IMR-90 (cell line): Measurements from ENCODE around the gene NBPF1.
"Not testable (repeated sequence)": the region's sequence is repeated elsewhere in the genome, so short reads cannot be mapped to it uniquely, and the experiment has no call there.

Experiments
- CEBPB ChIP-seq: IDR thresholded peaks from 2 replicates; pipeline ENCODE4 v1.6.1; 2012; ENCODE audit warnings: low read depth, low read length, improper control_type of control experiment
- CHD1 ChIP-seq: IDR thresholded peaks from 2 replicates; pipeline ENCODE4 v1.6.1; 2012; ENCODE audit warnings: low read depth, low read length, improper control_type of control experiment
- MAFK ChIP-seq: IDR thresholded peaks from 2 replicates; pipeline ENCODE4 v1.6.1; 2012; ENCODE audit warnings: low read depth, low read length, improper control_type of control experiment
- MXI1 ChIP-seq: IDR thresholded peaks from 2 replicates; pipeline ENCODE4 v1.6.1; 2012; ENCODE audit warnings: low read depth, mild to moderate bottlenecking, low read length, moderate library complexity, borderline replicate concordance
- POLR2A ChIP-seq: IDR thresholded peaks from 2 replicates; pipeline ENCODE4 v1.6.1; 2012; ENCODE audit warnings: mild to moderate bottlenecking, low read depth, low read length
- RAD21 ChIP-seq: IDR thresholded peaks from 2 replicates; pipeline ENCODE4 v1.6.1; 2012; ENCODE audit warnings: low read length, improper control_type of control experiment
- RFX5 ChIP-seq: IDR thresholded peaks from 2 replicates; pipeline ENCODE4 v1.8.0; 2012; ENCODE audit warnings: low read depth, mild to moderate bottlenecking, low read length, moderate library complexity
- SMC3 ChIP-seq: fragments of 150-350 bp; IDR thresholded peaks from 2 replicates; pipeline ENCODE4 v1.6.1; 2016; ENCODE audit warnings: low read depth, mild to moderate bottlenecking, antibody characterized with exemption, low read length, moderate library complexity
- TF ChIP-seq, protein P1 (sequence below): conservative IDR thresholded peaks from 2 replicates; pipeline ENCODE4 v1.5.1; 2012; ENCODE audit warnings: mild to moderate bottlenecking, low read depth, low read length, improper control_type of control experiment
- TF ChIP-seq, protein P2 (sequence below): fragments of 150-350 bp; IDR thresholded peaks from 2 replicates; pipeline ENCODE4 v1.6.1; 2017; ENCODE audit warnings: mild to moderate bottlenecking, antibody characterized with exemption, low read length, low read depth
- TF ChIP-seq, protein P3 (sequence below): fragments of 150-350 bp; IDR thresholded peaks from 2 replicates; pipeline ENCODE4 v1.6.1; 2016; ENCODE audit warnings: low read depth, mild to moderate bottlenecking, low read length, moderate library complexity, borderline replicate concordance

DNA sequence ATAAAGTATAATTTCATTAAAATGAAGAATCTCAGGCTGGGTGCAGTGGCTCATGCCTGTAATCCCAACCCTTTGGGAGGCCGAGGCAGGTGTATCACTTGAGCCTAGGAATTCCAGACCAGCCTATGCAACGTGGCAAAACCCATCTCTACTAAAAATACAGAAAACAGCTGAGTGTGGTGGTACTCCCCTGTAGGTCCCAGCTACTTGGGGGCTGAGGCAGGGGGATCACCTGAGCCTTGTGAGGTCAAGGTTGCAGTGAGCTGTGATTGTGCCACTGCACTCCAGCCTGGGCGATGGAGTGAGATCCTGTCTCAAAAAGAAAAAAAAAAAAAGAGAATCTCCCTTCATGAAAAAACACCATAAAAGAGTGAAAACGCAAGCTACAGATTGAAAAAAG lies 2.2 kb downstream of the NBPF1 start:
- TF ChIP-seq, protein P1, sequence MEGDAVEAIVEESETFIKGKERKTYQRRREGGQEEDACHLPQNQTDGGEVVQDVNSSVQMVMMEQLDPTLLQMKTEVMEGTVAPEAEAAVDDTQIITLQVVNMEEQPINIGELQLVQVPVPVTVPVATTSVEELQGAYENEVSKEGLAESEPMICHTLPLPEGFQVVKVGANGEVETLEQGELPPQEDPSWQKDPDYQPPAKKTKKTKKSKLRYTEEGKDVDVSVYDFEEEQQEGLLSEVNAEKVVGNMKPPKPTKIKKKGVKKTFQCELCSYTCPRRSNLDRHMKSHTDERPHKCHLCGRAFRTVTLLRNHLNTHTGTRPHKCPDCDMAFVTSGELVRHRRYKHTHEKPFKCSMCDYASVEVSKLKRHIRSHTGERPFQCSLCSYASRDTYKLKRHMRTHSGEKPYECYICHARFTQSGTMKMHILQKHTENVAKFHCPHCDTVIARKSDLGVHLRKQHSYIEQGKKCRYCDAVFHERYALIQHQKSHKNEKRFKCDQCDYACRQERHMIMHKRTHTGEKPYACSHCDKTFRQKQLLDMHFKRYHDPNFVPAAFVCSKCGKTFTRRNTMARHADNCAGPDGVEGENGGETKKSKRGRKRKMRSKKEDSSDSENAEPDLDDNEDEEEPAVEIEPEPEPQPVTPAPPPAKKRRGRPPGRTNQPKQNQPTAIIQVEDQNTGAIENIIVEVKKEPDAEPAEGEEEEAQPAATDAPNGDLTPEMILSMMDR, result not testable (repeated sequence)
- not testable (repeated sequence) for TF ChIP-seq CEBPB, SMC3, RAD21, POLR2A, CHD1, MXI1, RFX5, MAFK
- TF ChIP-seq, protein P2, sequence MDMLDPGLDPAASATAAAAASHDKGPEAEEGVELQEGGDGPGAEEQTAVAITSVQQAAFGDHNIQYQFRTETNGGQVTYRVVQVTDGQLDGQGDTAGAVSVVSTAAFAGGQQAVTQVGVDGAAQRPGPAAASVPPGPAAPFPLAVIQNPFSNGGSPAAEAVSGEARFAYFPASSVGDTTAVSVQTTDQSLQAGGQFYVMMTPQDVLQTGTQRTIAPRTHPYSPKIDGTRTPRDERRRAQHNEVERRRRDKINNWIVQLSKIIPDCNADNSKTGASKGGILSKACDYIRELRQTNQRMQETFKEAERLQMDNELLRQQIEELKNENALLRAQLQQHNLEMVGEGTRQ, result not testable (repeated sequence)
- TF ChIP-seq, protein P3, sequence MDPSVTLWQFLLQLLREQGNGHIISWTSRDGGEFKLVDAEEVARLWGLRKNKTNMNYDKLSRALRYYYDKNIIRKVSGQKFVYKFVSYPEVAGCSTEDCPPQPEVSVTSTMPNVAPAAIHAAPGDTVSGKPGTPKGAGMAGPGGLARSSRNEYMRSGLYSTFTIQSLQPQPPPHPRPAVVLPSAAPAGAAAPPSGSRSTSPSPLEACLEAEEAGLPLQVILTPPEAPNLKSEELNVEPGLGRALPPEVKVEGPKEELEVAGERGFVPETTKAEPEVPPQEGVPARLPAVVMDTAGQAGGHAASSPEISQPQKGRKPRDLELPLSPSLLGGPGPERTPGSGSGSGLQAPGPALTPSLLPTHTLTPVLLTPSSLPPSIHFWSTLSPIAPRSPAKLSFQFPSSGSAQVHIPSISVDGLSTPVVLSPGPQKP, result not testable (repeated sequence)
